GM23338 (cell line): ENCODE results near the gene ZBTB42. TPM values are rescaled to one million over a fixed set of nuclear protein-coding genes. Genes with fewer than 3 reads are reported as not detected.

Experiments used
- ATAC-seq: fragments of 200-7000 bp; cut with Tn5 transposase; 3 replicates; pipeline ENCODE4 v1.9.1; 2020
- DNase-seq: peaks from one replicate; pipeline ENCODE4 v3.0.0-alpha.2; 2015; ENCODE audit warnings: low spot score
- H2AFZ ChIP-seq: fragments of 200-600 bp; sonication (generic); 2 replicates; pipeline ENCODE4 v1.8.0; 2016; ENCODE audit warnings: antibody characterized with exemption, mild to moderate bottlenecking, moderate library complexity
- H3F3A ChIP-seq: fragments of 200-600 bp; sonication (generic); replicated peaks from 2 replicates; pipeline ENCODE4 v1.8.0; 2017; ENCODE audit warnings: antibody characterized with exemption, mixed run types, low read depth
- H3K27ac ChIP-seq: fragments of 200-600 bp; sonication (generic); 2 replicates; pipeline ENCODE4 v1.6.1; 2016; ENCODE audit warnings: low read depth
- H3K27me3 ChIP-seq: fragments of 200-600 bp; sonication (generic); 2 replicates; pipeline ENCODE4 v1.8.0; 2016; ENCODE audit warnings: mild to moderate bottlenecking, mixed run types, moderate library complexity; ENCODE audit not compliant: insufficient read depth
- H3K36me3 ChIP-seq: fragments of 200-600 bp; sonication (generic); 2 replicates; pipeline ENCODE4 v1.8.0; 2016; ENCODE audit warnings: mild to moderate bottlenecking; ENCODE audit not compliant: insufficient read depth
- H3K4me1 ChIP-seq: fragments of 200-600 bp; sonication (generic); 2 replicates; pipeline ENCODE4 v1.8.0; 2016; ENCODE audit warnings: mild to moderate bottlenecking, moderate library complexity; ENCODE audit not compliant: insufficient read depth
- H3K4me2 ChIP-seq: fragments of 200-600 bp; sonication (generic); 2 replicates; pipeline ENCODE4 v1.7.1; 2017; ENCODE audit warnings: mixed run types
- H3K4me3 ChIP-seq: fragments of 200-600 bp; sonication (generic); 2 replicates; pipeline ENCODE4 v1.6.1; 2016; ENCODE audit warnings: mixed run types
- H3K79me2 ChIP-seq: fragments of 200-600 bp; sonication (generic); replicated peaks from 2 replicates; pipeline ENCODE4 v1.8.0; 2017; ENCODE audit warnings: mild to moderate bottlenecking; ENCODE audit not compliant: insufficient read depth
- H3K9me2 ChIP-seq: fragments of 200-600 bp; sonication (generic); 2 replicates; pipeline ENCODE4 v1.8.0; 2017; ENCODE audit not compliant: insufficient read depth
- H4K20me1 ChIP-seq: fragments of 200-600 bp; sonication (generic); replicated peaks from 2 replicates; pipeline ENCODE4 v1.8.0; 2017; ENCODE audit warnings: mild to moderate bottlenecking; ENCODE audit not compliant: insufficient read depth
- H3K27ac Mint-ChIP-seq: 2 replicates; pipeline ENCODE4 v1.8.0; 2020; ENCODE audit warnings: inconsistent platforms, mild to moderate bottlenecking, moderate library complexity, mixed read lengths
- H3K27me3 Mint-ChIP-seq: 3 replicates; pipeline ENCODE4 v1.8.0; 2022; ENCODE audit warnings: low read depth, mild to moderate bottlenecking, moderate library complexity, mixed read lengths, inconsistent platforms; ENCODE audit not compliant: insufficient read depth, poor library complexity
- H3K36me3 Mint-ChIP-seq: 3 replicates; pipeline ENCODE4 v1.8.0; 2021; ENCODE audit warnings: low read depth, mild to moderate bottlenecking, inconsistent platforms, moderate library complexity, mixed read lengths
- H3K4me1 Mint-ChIP-seq: 3 replicates; pipeline ENCODE4 v1.8.0; 2020; ENCODE audit warnings: mild to moderate bottlenecking, inconsistent platforms, mixed read lengths
- H3K4me3 Mint-ChIP-seq: 3 replicates; pipeline ENCODE4 v1.8.0; 2021; ENCODE audit warnings: moderate library complexity, mild to moderate bottlenecking, inconsistent platforms, mixed read lengths
- H3K9me3 Mint-ChIP-seq: 3 replicates; pipeline ENCODE4 v1.8.0; 2020; ENCODE audit warnings: moderate library complexity, mild to moderate bottlenecking, inconsistent platforms, mixed read lengths
- ETS1 ChIP-seq: IDR thresholded peaks from 2 replicates; pipeline ENCODE4 v1.6.1; 2016; ENCODE audit warnings: antibody characterized with exemption
- JUNB ChIP-seq: IDR thresholded peaks from one replicate; pipeline ENCODE4 v1.6.1; 2016; ENCODE audit warnings: antibody characterized with exemption; ENCODE audit not compliant: unreplicated experiment
- POLR2AphosphoS5 ChIP-seq: IDR thresholded peaks from 2 replicates; pipeline ENCODE4 v1.6.1; 2016; ENCODE audit warnings: antibody characterized with exemption, low read depth
- REST ChIP-seq: IDR thresholded peaks from one replicate; pipeline ENCODE4 v1.6.1; 2018; ENCODE audit warnings: antibody characterized with exemption; ENCODE audit not compliant: unreplicated experiment
- STAT1 ChIP-seq: IDR thresholded peaks from one replicate; pipeline ENCODE4 v1.6.1; 2016; ENCODE audit warnings: antibody characterized with exemption; ENCODE audit not compliant: unreplicated experiment
- polyA plus RNA-seq: library from polyadenylated mRNA; unstranded; fragments of >200 nt; fragmentation: Nextera tagmentation; extraction: Ambion mirVana; gene quantifications from 2 replicates; pipeline ENCODE4 v1.2.1, GENCODE V29; 2016
- total RNA-seq: library from RNA; depleted of rRNA; stranded (reverse); fragments of >200 nt; shearing (Covaris generic); gene quantifications from 2 replicates; pipeline ENCODE4 v1.2.3, GENCODE V29; 2014
- TF ChIP-seq, protein P1 (sequence below), 2 experiments: fragments of 200-600 bp in 1 of 2; sonication (generic) in 1 of 2; conservative IDR thresholded peaks; 2 replicates each; pipeline versions ENCODE4 v1.5.1 to v1.6.1; 2016 to 2017; ENCODE audit warnings: antibody characterized with exemption in 2 of 2, low read depth in 2 of 2, mild to moderate bottlenecking in 2 of 2, moderate library complexity in 1 of 2

ZBTB42 gene
- total and polyA plus RNA-seq, 2 experiments from 2014 or later = 0.70 to 4.4 TPM

DNA sequence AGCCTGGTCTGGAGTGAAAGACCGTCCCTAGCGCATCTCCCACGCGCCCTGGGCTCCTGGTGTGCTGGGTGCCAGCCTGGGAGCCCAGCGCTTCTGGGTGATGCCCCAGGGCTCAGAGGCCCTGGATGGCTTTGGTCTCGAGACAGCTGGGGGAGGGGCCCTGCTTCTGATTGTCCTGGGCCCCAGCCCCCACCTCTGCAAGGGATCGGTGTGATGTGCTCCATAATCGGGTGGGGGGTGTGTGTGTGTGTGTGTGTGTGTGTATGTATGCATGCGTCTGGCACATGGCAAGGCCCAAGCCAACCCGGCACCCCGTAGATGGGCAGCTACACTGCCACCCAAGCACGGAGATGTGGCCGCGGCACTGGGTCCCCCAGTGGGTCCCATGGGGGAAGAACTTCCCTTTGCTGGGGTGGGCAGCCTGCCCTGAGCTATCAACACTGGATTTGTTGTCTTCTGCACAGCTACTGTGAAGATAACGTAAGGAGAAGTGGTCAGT is 3.1 kb downstream of the ZBTB42 start (continued):
- TF ChIP-seq, protein P1, sequence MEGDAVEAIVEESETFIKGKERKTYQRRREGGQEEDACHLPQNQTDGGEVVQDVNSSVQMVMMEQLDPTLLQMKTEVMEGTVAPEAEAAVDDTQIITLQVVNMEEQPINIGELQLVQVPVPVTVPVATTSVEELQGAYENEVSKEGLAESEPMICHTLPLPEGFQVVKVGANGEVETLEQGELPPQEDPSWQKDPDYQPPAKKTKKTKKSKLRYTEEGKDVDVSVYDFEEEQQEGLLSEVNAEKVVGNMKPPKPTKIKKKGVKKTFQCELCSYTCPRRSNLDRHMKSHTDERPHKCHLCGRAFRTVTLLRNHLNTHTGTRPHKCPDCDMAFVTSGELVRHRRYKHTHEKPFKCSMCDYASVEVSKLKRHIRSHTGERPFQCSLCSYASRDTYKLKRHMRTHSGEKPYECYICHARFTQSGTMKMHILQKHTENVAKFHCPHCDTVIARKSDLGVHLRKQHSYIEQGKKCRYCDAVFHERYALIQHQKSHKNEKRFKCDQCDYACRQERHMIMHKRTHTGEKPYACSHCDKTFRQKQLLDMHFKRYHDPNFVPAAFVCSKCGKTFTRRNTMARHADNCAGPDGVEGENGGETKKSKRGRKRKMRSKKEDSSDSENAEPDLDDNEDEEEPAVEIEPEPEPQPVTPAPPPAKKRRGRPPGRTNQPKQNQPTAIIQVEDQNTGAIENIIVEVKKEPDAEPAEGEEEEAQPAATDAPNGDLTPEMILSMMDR (conservative IDR thresholded peaks at IDR 0.05; ENCODE audit: low read depth in 2 of 2) = no peak
- TF ChIP-seq JUNB (no peak), REST (no peak), POLR2AphosphoS5 (no peak)

DNA sequence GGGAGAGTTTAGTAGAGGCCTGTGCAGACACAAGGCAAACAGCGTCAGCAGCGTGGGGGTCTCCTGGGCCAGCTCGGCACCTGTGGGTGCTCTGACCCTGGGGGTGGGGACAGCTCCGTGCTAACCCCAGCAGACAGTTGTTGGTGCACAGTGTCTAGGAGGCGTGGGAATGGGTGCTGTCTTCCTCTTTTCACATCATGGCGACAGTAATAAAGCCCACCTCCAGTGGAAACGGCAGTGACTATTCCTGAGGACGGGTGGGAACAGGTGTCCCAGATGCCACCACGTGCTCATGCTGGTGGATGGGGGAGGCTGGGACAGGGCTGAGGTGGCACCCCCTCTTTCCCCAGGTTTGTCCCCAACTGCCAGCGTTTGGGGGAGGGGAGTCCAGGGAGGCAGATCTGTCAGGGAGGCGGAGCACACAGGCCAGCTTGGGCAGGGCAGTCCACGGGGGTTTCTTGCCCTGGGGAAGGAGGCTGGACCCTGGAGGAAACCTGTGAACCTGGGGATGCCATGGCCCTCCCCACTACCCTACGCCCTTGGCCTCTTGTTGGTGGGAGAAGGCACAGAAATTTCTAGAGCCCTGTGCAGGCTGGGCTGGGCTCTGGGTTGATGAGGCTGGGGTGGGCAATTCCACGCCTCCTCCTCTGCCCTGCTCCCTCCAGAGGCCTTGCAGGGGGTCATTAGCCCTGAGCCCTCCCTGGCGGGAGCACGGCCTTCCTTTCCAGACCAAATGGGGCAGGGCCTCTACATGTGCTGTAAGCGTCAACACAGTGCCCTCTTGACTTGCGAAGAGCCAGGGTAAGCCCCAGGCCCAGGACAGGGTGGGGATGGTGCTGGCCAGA is 3.8 kb downstream of the ZBTB42 start:
- Histone ChIP-seq H3K4me2 (no peak overlapping the region), H3K9me2 (0 out of 2 replicates have a peak, but pooled peaks cover 3% of the 10 kb centered on the region), H3F3A (peaks cover 4% of the 10 kb centered on the region; the same call in 1 of the 2 replicates), H3K36me3 (no peaks in the 10 kb centered on the region), H3K79me2 (no peaks in the 10 kb centered on the region), H3K27me3 (peaks cover 24% of the 10 kb centered on the region), H3K4me1 (0 out of 2 replicates have a peak, but pooled peaks cover 2% of the 10 kb centered on the region), H4K20me1 (no peaks in the 10 kb centered on the region), H2AFZ (no peak overlapping the region), H3K4me3 (no peak overlapping the region), H3K27ac (no peak overlapping the region)
- peaks cover 11% of the 10 kb centered on the region for H3K9me3 Mint-ChIP-seq
- TF ChIP-seq STAT1 (no peak), POLR2AphosphoS5 (no peak), ETS1 (no peak), REST (no peak)
- TF ChIP-seq, protein P1 (conservative IDR thresholded peaks at IDR 0.05; ENCODE audit: low read depth in 2 of 2) = no peak
- ATAC-seq = no peak
- DNase-seq = no peak
- H3K4me3 Mint-ChIP-seq = no peak overlapping the region; the same call in 2 of the 3 replicates
- peaks cover 44% of the 10 kb centered on the region for H3K27me3 Mint-ChIP-seq
- H3K36me3 Mint-ChIP-seq = no peaks in the 10 kb centered on the region
- H3K27ac Mint-ChIP-seq = no peak overlapping the region
- H3K4me1 Mint-ChIP-seq = peaks cover 7% of the 10 kb centered on the region
